Natural killer cell (primary cell): ENCODE data around the gene PRDM16. TPM values are rescaled to one million over a fixed set of nuclear protein-coding genes. Genes with fewer than 3 reads are reported as not detected.

Experiments used
- ATAC-seq, 3 donors: fragments of 150-1000 bp in 2 of 3; fragments of 200-7000 bp in 1 of 3; cut with Tn5 transposase; 1 replicate in 1 of 3; 2 replicates in 2 of 3; pipeline ENCODE4 v1.10.0; 2021; ENCODE audit warnings: mild to moderate bottlenecking in 2 of 3, moderate library complexity in 2 of 3
- DNase-seq, 2 donors: peaks; one replicate each; pipeline versions ENCODE4 v3.0.0 to v3.0.0-alpha.2; 2013 to 2021; ENCODE audit warnings: mixed read lengths in 1 of 2
- H3K27ac ChIP-seq: one replicate; pipeline ENCODE4 v1.5.1; 2013; ENCODE audit warnings: mild to moderate bottlenecking, low read length
- H3K27me3 ChIP-seq: one replicate; pipeline ENCODE4 v1.6.1; 2013; ENCODE audit warnings: low read length; ENCODE audit not compliant: control insufficient read depth, insufficient read depth
- H3K36me3 ChIP-seq: one replicate; pipeline ENCODE4 v1.6.1; 2013; ENCODE audit warnings: low read length; ENCODE audit not compliant: control insufficient read depth, insufficient read depth
- H3K4me1 ChIP-seq: one replicate; pipeline ENCODE4 v1.6.1; 2013; ENCODE audit warnings: low read length; ENCODE audit not compliant: control insufficient read depth, insufficient read depth
- H3K4me3 ChIP-seq: one replicate; pipeline ENCODE4 v1.5.1; 2013; ENCODE audit warnings: low read length
- H3K9me3 ChIP-seq: one replicate; pipeline ENCODE4 v1.6.1; 2013; ENCODE audit warnings: low read length; ENCODE audit not compliant: control insufficient read depth, insufficient read depth
- H3K27ac Mint-ChIP-seq, 2 donors: one replicate each; pipeline ENCODE4 v1.8.0; 2022; ENCODE audit warnings: mild to moderate bottlenecking in 2 of 2, mixed read lengths in 2 of 2, moderate library complexity in 1 of 2
- H3K27me3 Mint-ChIP-seq, 2 donors: one replicate each; pipeline ENCODE4 v1.8.0; 2022; ENCODE audit warnings: low read depth in 2 of 2, mixed read lengths in 2 of 2
- H3K36me3 Mint-ChIP-seq: one replicate; pipeline ENCODE4 v1.8.0; 2022; ENCODE audit warnings: mixed read lengths
- H3K4me1 Mint-ChIP-seq, 2 donors: one replicate each; pipeline ENCODE4 v1.8.0; 2022; ENCODE audit warnings: mixed read lengths in 2 of 2
- H3K4me3 Mint-ChIP-seq: one replicate; pipeline ENCODE4 v1.8.0; 2022; ENCODE audit warnings: mild to moderate bottlenecking, moderate library complexity, mixed read lengths
- H3K9me3 Mint-ChIP-seq, 2 donors: one replicate each; pipeline ENCODE4 v1.8.0; 2022; ENCODE audit warnings: mixed read lengths in 2 of 2
- WGBS: methylation state at CpG from one replicate; pipeline ENCODE4 v1.1.7; 2013; ENCODE audit warnings: missing lambda C conversion rate; ENCODE audit not compliant: insufficient coverage; 5-methylcytosine and 5-hydroxymethylcytosine counted together
- intact Hi-C: fragments of 100-400 bp; cut with micrococcal nuclease; formaldehyde crosslinking; loops from one replicate; pipeline ENCODE4 v1.14.2; 2022
- total RNA-seq, 4 donors: library from RNA; stranded (reverse); fragments of 120-200 nt in 1 of 4; gene quantifications; one replicate each; pipeline versions ENCODE4 v1.2.3 to v1.2.4, GENCODE V29; 2013 to 2022
- TF ChIP-seq, protein P1 (sequence below): fragments of 200-600 bp; IDR thresholded peaks from one replicate; pipeline ENCODE4 v1.8.0; 2022; ENCODE audit warnings: antibody characterized with exemption

PRDM16 gene
- total RNA-seq, 3 donors from 2014 or later (not counting 1 experiment from before 2014, with no cell fraction given) = 0.25 to 0.64 TPM; not detected in 1

- 82% methylated on average over 6 of the region's 6 CpGs for WGBS
- H3K27ac ChIP-seq = no peak overlapping the region
- DNase-seq = no peak
Measured at GRCh38 chr1:3192361-3192760, 123.4 kb downstream of the PRDM16 start.

DNA sequence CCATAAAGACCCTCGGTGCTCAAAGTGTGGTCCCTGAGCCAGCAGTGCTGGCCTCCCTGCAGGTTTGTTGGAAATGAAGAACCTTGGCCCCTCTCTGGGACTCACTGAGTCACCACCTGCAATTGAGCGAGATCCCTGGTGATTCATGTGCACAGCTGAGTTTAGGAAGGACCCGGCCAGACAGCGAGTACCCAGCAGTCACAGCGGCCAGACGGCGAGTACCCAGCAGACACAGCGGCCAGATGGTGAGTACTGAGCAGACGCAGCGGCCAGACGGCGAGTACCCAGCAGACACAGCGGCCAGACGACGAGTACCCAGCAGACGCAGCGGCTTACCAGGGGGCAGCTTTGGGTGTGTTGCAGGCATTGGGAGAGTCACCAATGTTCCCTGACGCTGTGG, 123.8 kb downstream of the PRDM16 start:
- Histone ChIP-seq H3K4me3 (no peak overlapping the region), H3K9me3 (no peaks in the 10 kb centered on the region), H3K27ac (no peak overlapping the region), H3K4me1 (no peaks in the 10 kb centered on the region), H3K27me3 (no peaks in the 10 kb centered on the region), H3K36me3 (no peaks in the 10 kb centered on the region)
- H3K36me3 Mint-ChIP-seq = no peaks in the 10 kb centered on the region
- DNase-seq = no peak
- H3K4me1 Mint-ChIP-seq = no peaks in the 10 kb centered on the region
- WGBS = 91% methylated on average over 18 of the region's 18 CpGs
- intact Hi-C loops = no loop called here
- TF ChIP-seq, protein P1, sequence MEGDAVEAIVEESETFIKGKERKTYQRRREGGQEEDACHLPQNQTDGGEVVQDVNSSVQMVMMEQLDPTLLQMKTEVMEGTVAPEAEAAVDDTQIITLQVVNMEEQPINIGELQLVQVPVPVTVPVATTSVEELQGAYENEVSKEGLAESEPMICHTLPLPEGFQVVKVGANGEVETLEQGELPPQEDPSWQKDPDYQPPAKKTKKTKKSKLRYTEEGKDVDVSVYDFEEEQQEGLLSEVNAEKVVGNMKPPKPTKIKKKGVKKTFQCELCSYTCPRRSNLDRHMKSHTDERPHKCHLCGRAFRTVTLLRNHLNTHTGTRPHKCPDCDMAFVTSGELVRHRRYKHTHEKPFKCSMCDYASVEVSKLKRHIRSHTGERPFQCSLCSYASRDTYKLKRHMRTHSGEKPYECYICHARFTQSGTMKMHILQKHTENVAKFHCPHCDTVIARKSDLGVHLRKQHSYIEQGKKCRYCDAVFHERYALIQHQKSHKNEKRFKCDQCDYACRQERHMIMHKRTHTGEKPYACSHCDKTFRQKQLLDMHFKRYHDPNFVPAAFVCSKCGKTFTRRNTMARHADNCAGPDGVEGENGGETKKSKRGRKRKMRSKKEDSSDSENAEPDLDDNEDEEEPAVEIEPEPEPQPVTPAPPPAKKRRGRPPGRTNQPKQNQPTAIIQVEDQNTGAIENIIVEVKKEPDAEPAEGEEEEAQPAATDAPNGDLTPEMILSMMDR = no peak
- peaks cover under 1 to 2% of the 10 kb centered on the region in 2 donors for H3K27me3 Mint-ChIP-seq
- H3K4me3 Mint-ChIP-seq = no peak overlapping the region
- no peaks in the 10 kb centered on the region for H3K9me3 Mint-ChIP-seq
- H3K27ac Mint-ChIP-seq = no peak overlapping the region
- ATAC-seq = no peak

More at GRCh38 chr1:3192361-3192760, 123.4 kb downstream of the PRDM16 start:
- intact Hi-C loops = no loop called here
- Mint-ChIP-seq H3K36me3 (no peaks in the 10 kb centered on the region), H3K27ac (no peak overlapping the region), H3K9me3 (no peaks in the 10 kb centered on the region), H3K4me3 (no peak overlapping the region), H3K27me3 (peaks cover 3 to 6% of the 10 kb centered on the region in 2 donors), H3K4me1 (no peaks in the 10 kb centered on the region)
- Histone ChIP-seq H3K9me3 (no peaks in the 10 kb centered on the region), H3K36me3 (no peaks in the 10 kb centered on the region), H3K4me3 (no peak overlapping the region), H3K27me3 (no peaks in the 10 kb centered on the region), H3K4me1 (no peaks in the 10 kb centered on the region)
- TF ChIP-seq, protein P1 = no peak
- no peak for ATAC-seq

DNA sequence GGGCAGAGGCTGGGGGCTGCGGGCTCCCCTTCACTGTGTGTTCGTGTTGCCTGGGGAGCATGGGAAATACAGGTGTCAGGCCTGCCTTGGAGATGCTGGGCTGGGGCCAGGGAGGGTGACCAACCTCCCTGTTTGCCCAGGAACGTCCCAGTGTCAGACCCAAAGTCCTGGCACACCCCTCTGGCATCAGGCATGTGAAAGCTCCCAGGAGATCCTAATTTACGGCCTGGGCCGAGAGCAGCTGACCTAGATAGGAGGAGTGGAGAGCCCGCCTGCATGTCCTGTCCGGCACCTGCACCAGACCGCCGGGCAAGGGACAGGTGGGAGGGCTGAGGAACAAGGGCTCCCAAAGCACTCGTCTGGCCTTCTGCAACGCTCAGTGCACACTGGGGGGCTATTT, 124.8 kb downstream of the PRDM16 start:
- Mint-ChIP-seq H3K27ac (no peak overlapping the region), H3K27me3 (no peaks in the 10 kb centered on the region), H3K36me3 (no peaks in the 10 kb centered on the region), H3K4me3 (no peak overlapping the region), H3K4me1 (no peaks in the 10 kb centered on the region), H3K9me3 (no peaks in the 10 kb centered on the region)
- no peak overlapping the region for H3K4me3 ChIP-seq
- intact Hi-C loops = no loop called here
- H3K27ac ChIP-seq = no peak overlapping the region
- H3K36me3 ChIP-seq = no peaks in the 10 kb centered on the region
- no peaks in the 10 kb centered on the region for H3K9me3 ChIP-seq
- H3K27me3 ChIP-seq = no peaks in the 10 kb centered on the region
- no peak for ATAC-seq
- DNase-seq = no peak
- TF ChIP-seq, protein P1 = no peak
- no peaks in the 10 kb centered on the region for H3K4me1 ChIP-seq
- 89% methylated on average over 10 of the region's 11 CpGs for WGBS

DNA sequence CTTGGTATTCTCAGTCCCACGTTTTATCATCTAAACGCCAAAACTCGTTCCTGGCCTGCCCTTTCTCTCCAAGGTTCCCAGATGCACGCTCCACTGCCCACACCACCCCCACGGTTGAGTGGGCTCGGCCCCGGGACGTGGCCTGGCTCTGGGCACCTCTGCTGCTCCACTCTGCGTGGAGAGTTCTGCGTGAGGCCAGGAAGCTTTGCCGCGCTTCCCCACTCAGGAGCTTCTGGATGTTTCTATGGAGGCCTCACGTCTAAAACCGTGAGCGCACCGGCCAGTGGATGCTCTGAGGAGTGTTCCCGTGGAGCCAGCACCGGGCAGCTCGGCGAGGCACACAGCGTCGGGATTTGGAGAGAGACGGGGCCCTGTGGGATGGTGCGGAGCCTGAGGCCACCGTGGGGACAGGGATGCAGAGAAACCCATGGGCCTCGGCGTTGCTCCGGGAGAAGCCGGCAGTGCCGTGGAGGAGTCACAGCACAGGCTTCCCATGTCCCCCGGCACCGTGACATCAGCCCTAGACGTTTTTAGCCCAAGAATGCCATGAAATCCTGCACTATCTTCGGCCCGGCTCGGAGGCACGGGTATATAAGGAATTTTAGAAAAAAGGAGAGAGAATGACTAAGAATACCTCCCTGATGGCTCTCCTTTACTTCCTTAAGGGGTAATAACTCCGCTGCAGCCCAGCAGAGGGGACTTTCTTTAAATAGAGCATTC, 125.9 kb downstream of the PRDM16 start:
- no peaks in the 10 kb centered on the region for H3K36me3 ChIP-seq
- Mint-ChIP-seq H3K4me3 (no peak overlapping the region), H3K4me1 (no peaks in the 10 kb centered on the region), H3K27me3 (no peaks in the 10 kb centered on the region), H3K36me3 (no peaks in the 10 kb centered on the region), H3K27ac (no peak overlapping the region), H3K9me3 (no peaks in the 10 kb centered on the region)
- 88% methylated on average over 38 of the region's 38 CpGs for WGBS
- DNase-seq (no peak), ATAC-seq (no peak)
- H3K4me1 ChIP-seq = no peaks in the 10 kb centered on the region
- intact Hi-C loops = no loop called here
- no peak overlapping the region for H3K27ac ChIP-seq
- no peak overlapping the region for H3K4me3 ChIP-seq
- H3K9me3 ChIP-seq = no peaks in the 10 kb centered on the region
- no peaks in the 10 kb centered on the region for H3K27me3 ChIP-seq
- TF ChIP-seq, protein P1 = no peak
